Karpas-422 (cell line): ENCODE measurements around the gene PRKD2. TPM values are rescaled to one million over a fixed set of nuclear protein-coding genes. Genes with fewer than 3 reads are reported as not detected.

Source experiments
- DNase-seq: peaks from one replicate; pipeline ENCODE4 v3.0.0-alpha.2; 2015
- H2AFZ ChIP-seq: fragments of 200-600 bp; sonication (generic); 2 replicates; pipeline ENCODE4 v1.6.1; 2014; ENCODE audit warnings: antibody characterized with exemption, low read length, mixed read lengths
- H3K27ac ChIP-seq: fragments of 200-600 bp; sonication (generic); 2 replicates; pipeline ENCODE4 v1.5.1; 2014; ENCODE audit warnings: mild to moderate bottlenecking, low read length, moderate library complexity
- H3K27me3 ChIP-seq: fragments of 200-600 bp; sonication (generic); 2 replicates; pipeline ENCODE4 v1.6.1; 2014; ENCODE audit warnings: low read length, mixed read lengths
- H3K36me3 ChIP-seq: fragments of 200-600 bp; sonication (generic); 2 replicates; pipeline ENCODE4 v1.6.1; 2014; ENCODE audit warnings: low read length, mixed read lengths; ENCODE audit not compliant: insufficient read depth
- H3K4me1 ChIP-seq: fragments of 200-600 bp; sonication (generic); 2 replicates; pipeline ENCODE4 v1.6.1; 2014; ENCODE audit warnings: mild to moderate bottlenecking, low read length, mixed read lengths
- H3K4me2 ChIP-seq: fragments of 200-600 bp; sonication (generic); 2 replicates; pipeline ENCODE4 v1.6.1; 2014; ENCODE audit warnings: low read length, low read depth, mild to moderate bottlenecking; ENCODE audit not compliant: poor library complexity, severe bottlenecking
- H3K4me3 ChIP-seq: fragments of 200-600 bp; sonication (generic); 2 replicates; pipeline ENCODE4 v1.5.1; 2014; ENCODE audit warnings: mild to moderate bottlenecking, antibody characterized with exemption, low read length, mixed read lengths
- H3K79me2 ChIP-seq: fragments of 200-600 bp; sonication (generic); 2 replicates; pipeline ENCODE4 v1.6.1; 2014; ENCODE audit warnings: mild to moderate bottlenecking, low read length, mixed read lengths
- H3K9ac ChIP-seq: fragments of 200-600 bp; sonication (generic); 2 replicates; pipeline ENCODE4 v1.6.0; 2014; ENCODE audit warnings: low read length
- H3K9me2 ChIP-seq: fragments of 200-600 bp; sonication (generic), shearing (Covaris generic); replicated peaks from 2 replicates; pipeline ENCODE4 v1.6.0; 2014; ENCODE audit warnings: mild to moderate bottlenecking, low read length, moderate library complexity; ENCODE audit not compliant: insufficient read depth
- H3K9me3 ChIP-seq: fragments of 300-700, 200-600 bp; sonication (generic); 2 replicates; pipeline ENCODE4 v1.6.1; 2014; ENCODE audit warnings: low read length, mixed read lengths
- H4K20me1 ChIP-seq: fragments of 200-600 bp; sonication (generic); 2 replicates; pipeline ENCODE4 v1.6.1; 2014; ENCODE audit warnings: mild to moderate bottlenecking, antibody characterized with exemption, low read length, low read depth; ENCODE audit not compliant: insufficient read depth
- total RNA-seq: library from RNA; depleted of rRNA; stranded (reverse); fragments of >200 nt; shearing (Covaris generic); gene quantifications from 2 replicates; pipeline ENCODE4 v1.2.3, GENCODE V29; 2014; ENCODE audit warnings: low replicate concordance

Gene PRKD2
- total RNA-seq, 1 experiment from 2014 or later, result 20.0 TPM

DNA sequence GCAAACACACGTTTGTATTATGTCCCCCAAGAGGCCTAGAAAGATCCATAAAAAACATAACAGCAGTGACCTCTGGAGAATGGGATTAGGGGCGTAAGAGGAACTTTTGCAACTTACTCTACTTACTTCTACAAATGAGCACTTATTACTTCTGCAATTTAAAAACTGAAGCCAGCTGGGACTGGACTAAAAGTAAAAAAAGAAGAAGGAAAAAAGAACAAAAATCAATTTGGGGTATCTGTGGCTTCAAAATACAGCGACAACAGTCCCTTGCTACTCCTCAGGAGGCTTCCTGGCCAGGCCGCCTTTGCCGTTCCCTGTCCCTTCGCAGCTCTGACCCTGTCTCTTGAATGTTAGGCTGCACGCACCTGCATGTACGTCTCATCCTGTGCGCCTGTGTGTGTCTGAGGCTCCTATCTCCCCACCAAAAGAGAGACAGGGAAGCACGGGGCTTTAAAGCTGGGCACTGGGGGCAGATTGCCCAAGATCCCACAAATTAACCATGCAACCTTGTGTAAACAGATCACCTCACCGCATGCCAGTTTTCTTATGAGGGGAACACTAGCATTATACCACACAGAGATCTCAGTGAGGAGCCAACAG lies 16.9 kb upstream of the PRKD2 start:
- Histone ChIP-seq H3K4me3 (no peak overlapping the region), H3K27me3 (no peaks in the 10 kb centered on the region), H3K9ac (no peak overlapping the region), H3K79me2 (peaks cover 45% of the 10 kb centered on the region), H3K9me2 (no peaks in the 10 kb centered on the region), H3K27ac (no peak overlapping the region), H3K9me3 (no peaks in the 10 kb centered on the region), H2AFZ (no peak overlapping the region), H3K4me1 (peaks cover 29% of the 10 kb centered on the region), H3K36me3 (0 out of 2 replicates have a peak, but pooled peaks cover 3% of the 10 kb centered on the region), H4K20me1 (peaks cover 44% of the 10 kb centered on the region; the same call in 1 of the 2 replicates), H3K4me2 (no peak overlapping the region)
- no peak for DNase-seq

DNA sequence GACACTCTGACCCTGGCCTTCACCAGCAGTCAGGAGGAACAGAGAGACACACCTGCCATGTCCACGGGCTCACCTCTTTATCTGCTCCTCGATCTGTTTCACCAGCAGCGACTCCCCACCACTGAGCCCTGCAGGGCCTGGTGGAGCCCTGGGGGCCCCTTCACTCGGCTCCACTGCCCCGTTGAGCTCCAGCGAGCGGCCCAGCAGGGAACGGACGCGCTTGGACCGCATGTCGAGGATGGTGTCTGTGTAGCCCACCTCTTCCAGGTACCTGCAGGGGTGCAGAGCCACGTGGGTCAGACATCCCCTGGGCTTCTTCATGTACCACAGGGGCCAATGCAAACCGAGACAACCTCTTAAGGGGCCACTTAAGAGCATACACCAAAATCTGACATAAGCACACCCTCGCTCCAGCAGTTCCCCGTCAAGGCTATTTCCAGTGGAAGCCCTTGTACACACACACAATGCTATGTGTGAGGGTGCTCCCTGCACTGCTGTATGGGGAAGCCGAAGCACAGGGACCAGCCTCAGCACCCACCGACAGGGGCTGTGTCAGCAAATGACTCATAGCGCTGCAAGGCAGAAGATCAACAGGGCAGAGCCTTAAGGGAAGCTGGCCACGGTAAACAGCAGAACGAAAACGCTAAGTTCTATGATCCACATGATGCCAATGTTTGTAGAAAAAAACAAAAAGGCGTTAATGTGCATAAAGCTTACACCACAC lies 16.2 kb upstream of the PRKD2 start:
- H3K9ac ChIP-seq, result no peak overlapping the region
- H3K4me2 ChIP-seq, result no peak overlapping the region

GRCh38 chr19:46732172-46732938 lies 15.4 kb upstream of the PRKD2 start:
- no peak overlapping the region for H3K9ac ChIP-seq
- H3K36me3 ChIP-seq, result peaks cover 12% of the 10 kb centered on the region; the same call in 1 of the 2 replicates
- H3K79me2 ChIP-seq, result peaks cover 39% of the 10 kb centered on the region
- DNase-seq, result no peak
- H3K4me3 ChIP-seq, result no peak overlapping the region
- H2AFZ ChIP-seq, result no peak overlapping the region
- no peaks in the 10 kb centered on the region for H3K9me3 ChIP-seq
- H3K9me2 ChIP-seq, result no peaks in the 10 kb centered on the region
- no peaks in the 10 kb centered on the region for H3K27me3 ChIP-seq
- peaks cover 52% of the 10 kb centered on the region for H4K20me1 ChIP-seq
- no peak overlapping the region for H3K4me2 ChIP-seq
- H3K27ac ChIP-seq, result no peak overlapping the region
- peaks cover 29% of the 10 kb centered on the region for H3K4me1 ChIP-seq

More for the DNA sequence above, 16.2 kb upstream of the PRKD2 start:
- no peaks in the 10 kb centered on the region for H3K27me3 ChIP-seq
- DNase-seq, result no peak
- peaks cover 5% of the 10 kb centered on the region; the same call in 1 of the 2 replicates for H3K36me3 ChIP-seq
- H2AFZ ChIP-seq, result no peak overlapping the region
- H3K4me3 ChIP-seq, result no peak overlapping the region
- no peak overlapping the region for H3K27ac ChIP-seq
- peaks cover 29% of the 10 kb centered on the region for H3K4me1 ChIP-seq
- H3K9me3 ChIP-seq, result no peaks in the 10 kb centered on the region
- peaks cover 45% of the 10 kb centered on the region for H4K20me1 ChIP-seq
- peaks cover 44% of the 10 kb centered on the region for H3K79me2 ChIP-seq
- no peaks in the 10 kb centered on the region for H3K9me2 ChIP-seq

GRCh38 chr19:46731584-46731983 lies 14.7 kb upstream of the PRKD2 start:
- Histone ChIP-seq H3K9ac (no peak overlapping the region), H3K9me2 (no peaks in the 10 kb centered on the region), H3K36me3 (peaks cover 19% of the 10 kb centered on the region), H3K27me3 (no peaks in the 10 kb centered on the region), H4K20me1 (peaks cover 52% of the 10 kb centered on the region), H3K4me3 (no peak overlapping the region), H3K9me3 (no peaks in the 10 kb centered on the region), H3K4me2 (no peak overlapping the region), H3K27ac (no peak overlapping the region), H3K79me2 (peaks cover 37% of the 10 kb centered on the region), H3K4me1 (peaks cover 29% of the 10 kb centered on the region), H2AFZ (no peak overlapping the region)
- DNase-seq, result no peak

DNA sequence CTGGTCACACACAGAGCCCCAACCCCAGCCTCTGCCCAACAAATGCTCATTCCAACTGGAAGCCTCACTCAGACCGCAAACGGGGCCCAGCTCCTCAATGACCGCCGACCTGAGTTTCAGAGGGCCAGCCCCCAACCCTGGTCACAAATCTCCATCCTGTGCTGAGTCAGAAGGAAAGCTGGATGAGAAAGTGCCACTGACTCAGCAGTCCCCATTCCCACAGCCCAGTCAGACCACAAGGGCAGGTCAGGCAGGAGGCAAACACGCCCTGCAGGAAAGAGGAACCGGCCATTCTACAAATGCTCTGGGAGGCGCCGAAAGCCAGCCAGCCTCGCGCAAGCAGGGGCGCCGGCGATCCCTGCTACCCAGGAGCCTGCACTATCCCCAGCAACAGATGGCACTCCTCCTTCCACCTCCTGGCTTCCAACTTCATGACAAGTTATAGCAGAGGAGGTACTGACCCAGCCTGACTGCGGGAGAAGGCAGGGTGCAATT lies 14.1 kb upstream of the PRKD2 start:
- H4K20me1 ChIP-seq, result peaks cover 50% of the 10 kb centered on the region
- H3K79me2 ChIP-seq, result peaks cover 35% of the 10 kb centered on the region
- H3K9me3 ChIP-seq, result no peaks in the 10 kb centered on the region
- H3K4me1 ChIP-seq, result peaks cover 29% of the 10 kb centered on the region
- peaks cover 20% of the 10 kb centered on the region for H3K36me3 ChIP-seq
- H3K4me3 ChIP-seq, result no peak overlapping the region
- H2AFZ ChIP-seq, result no peak overlapping the region
- no peak overlapping the region for H3K27ac ChIP-seq
- H3K9ac ChIP-seq, result no peak overlapping the region
- H3K4me2 ChIP-seq, result no peak overlapping the region
- no peaks in the 10 kb centered on the region for H3K27me3 ChIP-seq
- DNase-seq, result no peak
- H3K9me2 ChIP-seq, result no peaks in the 10 kb centered on the region

- Histone ChIP-seq H3K27me3 (no peaks in the 10 kb centered on the region), H3K9ac (no peak overlapping the region), H3K9me3 (no peaks in the 10 kb centered on the region), H3K4me2 (no peak overlapping the region), H3K27ac (no peak overlapping the region), H3K4me3 (no peak overlapping the region), H3K9me2 (no peaks in the 10 kb centered on the region), H2AFZ (no peak overlapping the region), H3K79me2 (peaks cover 35% of the 10 kb centered on the region), H3K36me3 (peaks cover 20% of the 10 kb centered on the region), H4K20me1 (peaks cover 50% of the 10 kb centered on the region), H3K4me1 (peaks cover 29% of the 10 kb centered on the region)
- DNase-seq, result no peak
These were observed 13.7 kb upstream of the PRKD2 start for GRCh38 chr19:46730595-46730994.

GRCh38 chr19:46730187-46730586 lies 13.3 kb upstream of the PRKD2 start:
- no peak for DNase-seq
- Histone ChIP-seq H3K4me3 (no peak overlapping the region), H3K79me2 (peaks cover 32% of the 10 kb centered on the region), H3K27ac (peak overlapping the region; percentile 71), H2AFZ (no peak overlapping the region), H3K27me3 (no peaks in the 10 kb centered on the region), H4K20me1 (peaks cover 50% of the 10 kb centered on the region), H3K9me3 (no peaks in the 10 kb centered on the region), H3K4me1 (peaks cover 29% of the 10 kb centered on the region), H3K9ac (peak overlapping the region; percentile 45), H3K4me2 (no peak overlapping the region), H3K9me2 (no peaks in the 10 kb centered on the region), H3K36me3 (peaks cover 20% of the 10 kb centered on the region)

DNA sequence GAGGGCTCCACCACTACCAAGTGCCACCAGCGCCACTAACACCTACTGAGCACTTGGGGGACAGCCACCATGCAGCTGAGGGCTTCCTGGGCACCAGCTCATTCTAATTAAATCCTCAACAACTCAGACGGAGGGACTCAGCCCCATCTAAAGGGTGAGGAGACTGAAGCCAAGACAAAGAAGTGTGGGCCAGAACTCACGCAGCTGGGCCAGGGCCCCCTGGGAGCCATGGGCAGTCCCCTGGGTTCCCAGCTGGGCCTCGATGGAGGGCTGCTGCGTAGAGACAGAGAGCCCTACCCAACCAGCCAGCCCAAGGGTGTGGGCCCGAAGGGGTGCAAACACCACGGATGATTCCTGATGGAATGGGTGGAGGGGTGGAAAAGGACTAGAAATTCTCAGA lies 12.8 kb upstream of the PRKD2 start:
- no peak overlapping the region for H3K4me2 ChIP-seq
- H3K4me3 ChIP-seq, result no peak overlapping the region
- H4K20me1 ChIP-seq, result peaks cover 50% of the 10 kb centered on the region
- no peaks in the 10 kb centered on the region for H3K9me3 ChIP-seq
- peaks cover 20% of the 10 kb centered on the region for H3K36me3 ChIP-seq
- H3K27ac ChIP-seq, result peak overlapping the region; percentile 71
- no peaks in the 10 kb centered on the region for H3K27me3 ChIP-seq
- DNase-seq, result peak; percentile 60
- H3K9ac ChIP-seq, result peak overlapping the region; percentile 45
- no peaks in the 10 kb centered on the region for H3K9me2 ChIP-seq
- H3K4me1 ChIP-seq, result peaks cover 29% of the 10 kb centered on the region
- peaks cover 32% of the 10 kb centered on the region for H3K79me2 ChIP-seq
- H2AFZ ChIP-seq, result no peak overlapping the region
